Daoy (cell line): ENCODE results near the gene VAT1L. TPM values are rescaled to one million over a fixed set of nuclear protein-coding genes. Genes with fewer than 3 reads are reported as not detected.
A peak's percentile ranks its signal among the peaks of the same experiment; 100 is the strongest.

Experiments
- DNase-seq: peaks from one replicate; pipeline ENCODE4 v3.0.0-alpha.2; 2015; ENCODE audit warnings: low read depth
- total RNA-seq: library from RNA; depleted of rRNA; stranded (reverse); fragments of >200 nt; shearing (Covaris generic); gene quantifications from 2 replicates; pipeline ENCODE4 v1.2.3, GENCODE V29; 2014

Gene VAT1L
- total RNA-seq, 1 experiment from 2014 or later = 1.7 TPM

DNA sequence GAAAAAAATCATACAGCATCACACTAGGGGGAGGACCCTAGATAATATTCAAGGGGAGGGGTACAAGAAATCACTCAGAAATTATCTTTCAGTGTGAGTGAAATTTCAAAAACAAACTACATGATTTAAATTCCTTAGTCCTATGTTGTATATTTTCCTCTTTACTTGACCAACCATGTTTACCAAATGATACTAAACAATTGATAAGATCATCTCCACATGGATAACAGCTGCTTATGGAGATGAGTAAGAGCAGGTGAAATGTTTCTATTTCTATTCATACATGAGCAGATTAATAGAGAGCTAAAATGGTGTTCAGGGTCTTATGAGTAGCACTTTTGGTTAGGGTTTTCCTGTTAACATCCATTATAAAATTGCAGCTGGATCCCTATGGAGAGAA is 7.3 kb upstream of the VAT1L start:
- DNase-seq = no peak

DNA sequence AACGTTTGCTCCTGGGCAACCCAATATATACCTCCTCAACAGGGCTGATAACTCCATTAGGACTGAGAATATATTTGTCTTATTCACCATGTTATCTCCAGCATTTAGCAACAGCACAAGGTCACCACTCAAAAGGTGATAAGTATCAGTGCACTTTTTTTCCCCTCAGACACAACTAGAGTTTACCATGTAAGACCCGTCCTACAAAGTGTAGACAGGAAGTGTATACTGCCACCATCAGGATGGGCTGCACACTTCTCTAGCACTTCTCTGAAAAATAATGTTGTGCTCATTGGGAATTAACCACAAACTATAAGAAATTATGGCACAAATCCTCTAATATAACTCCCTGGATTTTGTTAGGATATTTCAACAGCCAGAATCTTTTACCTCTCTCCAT is 5.7 kb upstream of the VAT1L start:
- peak; percentile 17 for DNase-seq

DNA sequence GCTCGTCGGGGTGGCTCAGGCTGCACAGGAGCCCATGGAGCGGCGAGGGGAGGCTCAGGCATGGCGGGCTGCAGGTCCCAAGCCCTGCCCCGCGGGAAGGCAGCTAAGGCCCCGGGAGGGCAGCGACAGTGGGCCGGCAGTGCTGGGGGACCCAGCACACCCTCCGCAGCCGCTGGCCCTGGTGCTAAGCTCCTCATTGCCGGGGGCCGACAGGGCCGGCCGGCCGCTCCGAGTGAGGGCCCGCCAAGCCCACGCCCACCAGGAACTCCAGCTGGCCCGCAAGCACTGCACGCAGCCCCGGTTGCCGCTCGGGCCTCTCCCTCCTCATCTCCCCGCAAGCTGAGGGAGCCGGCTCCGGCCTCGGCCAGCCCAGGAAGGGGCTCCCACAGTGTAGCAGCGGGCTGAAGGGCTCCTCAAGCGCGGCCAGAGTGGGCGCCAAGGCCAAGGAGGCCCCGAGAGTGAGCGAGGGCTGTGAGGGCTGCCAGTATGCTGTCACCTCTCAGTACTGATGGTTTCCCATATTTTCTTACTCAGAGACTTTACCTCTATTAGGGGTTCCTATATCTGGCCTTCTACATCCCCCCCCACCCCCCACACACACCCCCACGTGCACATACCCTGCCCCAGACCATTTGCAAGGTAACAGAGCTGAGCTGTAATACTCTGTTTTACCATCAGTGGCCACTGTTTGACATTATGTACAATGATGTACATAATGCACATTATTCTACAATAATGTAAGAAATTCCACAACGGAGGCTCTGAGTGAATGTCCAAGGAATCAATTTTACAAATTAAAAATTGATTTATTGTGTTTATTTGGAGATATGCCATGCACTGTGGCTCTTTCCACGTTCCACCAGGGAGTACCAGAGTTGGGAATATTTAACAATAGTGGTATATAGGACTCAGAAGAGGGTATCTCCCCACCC is 3.7 kb upstream of the VAT1L start:
- no peak for DNase-seq

DNA sequence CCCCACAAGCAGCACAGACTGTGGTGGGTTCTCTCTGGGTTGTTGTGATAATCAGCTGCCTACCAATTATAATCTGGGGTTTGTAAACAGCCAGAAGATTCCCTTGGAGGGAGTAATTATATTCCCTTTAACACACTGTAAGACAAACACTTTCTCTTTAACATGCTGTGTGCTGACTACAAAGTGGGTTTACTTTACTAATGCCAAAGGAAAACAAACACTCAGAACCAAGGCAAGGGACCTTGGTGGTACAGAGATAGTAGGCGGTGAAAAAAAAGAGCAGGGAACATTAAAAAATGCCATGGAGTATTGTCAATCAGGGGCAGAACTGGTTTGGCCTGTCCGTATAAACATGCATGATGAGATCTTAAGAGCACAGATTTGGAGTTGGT is 3.0 kb upstream of the VAT1L start:
- no peak for DNase-seq

DNA sequence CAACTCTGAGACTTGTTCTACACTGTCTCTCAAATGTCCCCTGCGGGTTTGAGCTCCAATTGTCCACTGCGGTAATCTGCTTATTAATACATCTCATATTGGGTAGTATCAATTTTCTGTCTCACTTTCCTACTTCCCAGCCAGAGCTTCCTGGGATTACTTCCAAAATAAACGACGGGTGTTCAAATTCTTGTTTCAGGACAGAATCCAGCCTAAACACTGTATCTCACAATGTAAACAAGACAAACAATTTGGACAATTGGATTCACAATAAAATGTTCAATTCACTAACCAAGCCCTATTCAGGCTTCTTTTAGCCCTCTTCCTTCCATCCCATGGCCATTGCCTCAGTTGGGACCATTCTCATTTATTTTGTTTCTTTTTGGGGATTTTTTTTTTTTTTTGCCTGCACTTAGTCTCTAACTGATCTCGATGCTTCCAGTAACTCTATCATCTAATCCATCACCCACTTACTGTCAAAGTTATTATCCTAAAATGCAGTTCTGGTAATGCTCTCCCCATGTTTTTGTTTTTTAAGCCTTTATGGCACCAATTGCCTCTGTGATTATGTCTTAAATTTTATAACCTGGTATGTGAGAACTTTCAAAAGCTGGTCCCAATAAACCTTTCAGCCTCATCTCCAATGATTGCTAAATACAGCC is 2.0 kb upstream of the VAT1L start:
- DNase-seq = no peak

DNA sequence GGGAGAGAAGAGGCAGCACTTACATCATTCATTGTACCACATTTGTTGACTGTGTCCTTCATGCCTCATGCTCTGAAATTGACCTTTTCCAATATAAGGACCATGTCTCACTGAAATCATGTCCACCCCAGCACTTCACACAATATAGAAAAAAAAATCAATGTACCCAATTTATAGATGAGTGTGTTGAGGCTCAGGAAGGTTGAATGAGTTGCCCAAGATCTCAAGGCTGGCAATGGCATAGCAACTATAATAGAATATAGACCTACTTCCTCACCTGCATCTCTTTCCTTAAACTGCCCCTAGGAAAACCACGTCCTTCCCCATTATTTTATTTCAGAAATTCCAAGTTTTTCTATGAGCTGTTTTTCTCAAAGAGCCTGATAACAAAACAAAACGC is 912 bp upstream of the VAT1L start:
- no peak for DNase-seq

DNA sequence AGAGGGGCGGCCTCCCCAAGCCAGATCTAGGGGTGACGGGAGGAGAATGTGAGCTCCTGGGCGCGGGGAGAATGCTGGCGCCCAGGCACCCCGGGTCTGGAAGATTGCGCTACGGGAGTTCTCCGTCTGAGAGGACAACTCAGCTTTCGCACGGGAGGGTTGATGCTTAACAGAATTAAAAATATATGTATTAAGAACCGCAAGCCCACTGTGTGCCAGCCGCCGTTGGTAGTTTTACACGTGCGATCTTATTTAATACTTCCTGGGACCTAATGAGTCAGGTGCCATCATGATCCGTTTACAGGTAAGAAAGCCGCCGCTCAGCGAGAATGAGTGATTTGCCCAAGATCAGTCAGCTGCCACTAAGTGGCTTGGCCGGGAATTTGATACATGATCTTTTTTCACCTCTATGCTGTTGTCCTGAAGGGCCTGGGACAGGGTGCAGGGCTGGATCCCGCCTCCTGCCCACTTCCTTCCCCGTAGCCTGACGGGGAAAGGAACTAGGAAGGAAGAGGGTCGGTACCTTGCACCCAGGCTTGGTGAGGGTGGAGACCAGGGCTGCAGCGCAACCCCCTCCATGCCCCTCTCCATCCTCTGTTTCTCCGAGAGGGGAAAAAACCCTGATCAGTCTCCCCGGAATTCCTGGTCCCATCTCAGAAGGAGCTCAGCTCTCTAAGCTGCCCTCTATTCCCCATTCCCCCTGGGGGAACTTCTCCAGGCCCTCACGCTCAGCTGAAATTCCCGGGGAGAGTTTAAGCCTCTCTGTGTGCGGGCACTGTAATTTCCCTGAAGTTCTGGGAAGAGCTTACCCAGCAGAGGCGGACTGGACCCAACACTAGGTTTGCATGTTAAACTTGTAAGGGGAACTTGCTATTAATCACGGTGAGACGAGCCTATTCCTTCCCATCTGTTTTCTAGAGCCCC is 983 bp downstream of the VAT1L start:
- DNase-seq = peak; percentile 6

DNA sequence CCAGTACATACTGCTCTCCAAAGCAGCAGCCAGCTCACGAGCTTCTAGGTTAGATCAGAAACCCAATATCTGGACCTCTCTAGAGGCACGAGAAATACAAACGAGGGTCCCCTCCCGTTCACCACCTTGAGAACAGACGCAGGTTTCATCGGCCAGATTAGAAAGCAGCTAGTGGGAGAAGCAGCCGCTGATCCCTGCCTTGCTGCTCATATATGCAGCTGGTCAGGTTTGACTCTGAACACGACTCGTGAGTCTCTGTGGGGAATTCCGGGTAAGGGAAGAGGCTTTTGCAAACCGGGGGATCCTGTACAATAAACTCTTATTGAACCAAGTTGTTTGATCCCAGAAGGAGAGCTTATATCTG is 1.6 kb downstream of the VAT1L start:
- peak; percentile 10 for DNase-seq

DNA sequence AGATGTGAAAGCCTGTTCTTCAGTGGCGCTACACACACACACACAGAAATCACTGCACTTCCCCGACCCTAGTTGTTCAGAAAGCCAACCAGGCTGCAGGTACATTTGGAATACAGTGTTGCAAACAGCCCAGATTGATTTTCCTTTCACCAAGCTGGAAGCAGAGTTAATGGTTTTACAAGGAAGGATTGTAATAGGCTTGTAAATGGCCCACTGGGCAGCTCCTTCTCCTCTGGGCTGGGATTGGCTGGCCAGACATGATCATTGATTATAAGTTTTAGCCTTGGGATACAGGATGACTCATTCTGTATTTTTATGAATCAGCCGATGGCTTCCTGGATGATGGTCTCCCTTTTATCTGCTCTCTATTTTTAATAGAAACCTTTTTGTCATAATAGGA is 2.5 kb downstream of the VAT1L start:
- DNase-seq = no peak

DNA sequence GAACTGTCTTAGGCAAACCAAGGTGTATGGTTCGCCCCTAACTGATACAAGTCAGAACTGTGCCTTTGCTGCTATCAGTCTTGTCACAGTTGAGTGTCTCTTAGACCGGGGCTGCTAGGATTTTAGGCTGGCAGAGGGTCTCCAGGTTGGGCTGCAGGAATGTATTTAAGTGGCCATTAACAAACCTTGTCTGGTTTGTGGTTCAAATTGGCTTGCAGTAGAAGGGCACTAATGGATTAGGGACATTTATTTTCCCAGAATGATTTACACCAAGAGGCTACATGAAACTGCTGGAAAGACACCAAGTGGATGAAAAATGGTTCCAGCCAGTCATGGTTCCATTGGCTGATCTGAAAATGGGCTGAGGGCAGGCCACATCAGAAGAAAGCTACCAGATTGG is 5.1 kb downstream of the VAT1L start:
- no peak for DNase-seq

DNA sequence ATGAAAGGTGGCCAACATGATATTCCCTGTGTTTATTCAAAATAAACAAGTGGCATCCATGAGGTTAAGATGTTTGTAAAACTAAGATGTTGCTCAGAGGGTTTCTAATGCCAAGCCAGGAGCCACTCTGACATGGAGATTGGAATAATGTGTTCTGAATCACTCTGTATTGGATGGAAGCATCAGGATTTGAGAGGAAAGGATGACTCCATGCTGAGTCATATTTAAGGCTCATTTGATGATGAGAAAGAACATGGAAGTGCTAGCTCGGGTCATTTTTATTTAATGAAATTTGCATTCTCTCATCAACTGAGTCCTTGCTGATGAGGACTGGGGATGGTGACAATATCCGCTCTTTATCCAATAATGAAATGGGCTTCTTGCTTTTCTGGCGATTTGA is 6.2 kb downstream of the VAT1L start:
- DNase-seq = peak; percentile 64

DNA sequence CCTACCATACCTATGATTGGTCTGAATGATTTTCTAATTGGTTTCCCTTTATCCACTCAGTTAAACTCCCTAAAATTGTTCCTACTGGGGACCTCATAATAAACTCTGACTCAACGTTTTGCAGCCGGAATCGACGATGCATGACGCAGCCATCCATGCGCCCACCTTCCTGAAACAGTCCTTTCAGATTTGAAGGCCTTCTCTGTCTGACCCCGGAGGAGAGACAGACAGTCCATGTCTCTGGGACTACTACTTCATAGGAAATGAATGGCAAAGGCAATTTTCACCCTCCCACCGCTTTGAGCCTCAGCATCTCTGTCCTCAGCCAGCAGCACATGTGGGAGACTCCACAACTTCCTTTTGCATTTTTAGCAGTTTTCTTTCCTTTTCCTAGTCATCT is 13.5 kb downstream of the VAT1L start:
- peak; percentile 11 for DNase-seq

DNA sequence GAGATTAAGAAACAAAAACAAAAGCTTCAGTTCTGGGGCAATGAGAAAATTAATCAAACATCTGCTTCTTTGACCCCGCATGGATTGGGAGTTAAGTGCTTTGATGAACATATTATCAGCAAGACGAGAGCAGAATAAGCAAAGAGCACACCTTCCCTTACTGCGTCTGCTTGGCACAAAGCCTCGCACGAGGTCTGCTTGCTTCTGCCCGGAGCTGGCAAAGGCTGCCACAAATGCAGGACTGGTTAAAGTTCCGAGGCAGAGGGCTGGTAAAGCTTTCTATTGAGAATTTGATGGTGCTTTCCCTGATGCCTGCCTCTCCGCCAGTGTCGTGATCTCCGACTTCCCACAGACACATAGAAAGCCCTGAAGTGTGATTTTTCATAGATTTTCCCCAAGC is 17.0 kb downstream of the VAT1L start:
- DNase-seq = peak; percentile 4

DNA sequence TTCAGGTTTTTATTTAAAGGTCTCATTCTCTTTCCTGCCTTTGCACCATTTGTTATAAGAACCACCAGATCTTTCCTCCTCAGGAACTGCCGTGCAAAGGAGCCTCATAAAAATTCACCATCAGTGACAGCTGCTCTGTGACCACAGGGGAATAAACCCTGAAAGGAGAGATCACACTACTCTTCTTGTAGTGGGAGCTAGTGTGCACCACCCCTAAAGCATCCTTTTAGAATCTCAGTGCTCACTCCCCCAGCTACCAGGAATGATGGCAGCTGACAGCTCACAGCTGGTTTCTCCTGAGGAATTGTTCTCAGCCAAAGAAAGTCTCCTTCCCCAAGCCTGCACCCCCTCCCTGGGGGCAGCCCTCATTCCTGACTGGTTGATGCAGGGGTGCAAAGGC is 18.7 kb downstream of the VAT1L start:
- no peak for DNase-seq

DNA sequence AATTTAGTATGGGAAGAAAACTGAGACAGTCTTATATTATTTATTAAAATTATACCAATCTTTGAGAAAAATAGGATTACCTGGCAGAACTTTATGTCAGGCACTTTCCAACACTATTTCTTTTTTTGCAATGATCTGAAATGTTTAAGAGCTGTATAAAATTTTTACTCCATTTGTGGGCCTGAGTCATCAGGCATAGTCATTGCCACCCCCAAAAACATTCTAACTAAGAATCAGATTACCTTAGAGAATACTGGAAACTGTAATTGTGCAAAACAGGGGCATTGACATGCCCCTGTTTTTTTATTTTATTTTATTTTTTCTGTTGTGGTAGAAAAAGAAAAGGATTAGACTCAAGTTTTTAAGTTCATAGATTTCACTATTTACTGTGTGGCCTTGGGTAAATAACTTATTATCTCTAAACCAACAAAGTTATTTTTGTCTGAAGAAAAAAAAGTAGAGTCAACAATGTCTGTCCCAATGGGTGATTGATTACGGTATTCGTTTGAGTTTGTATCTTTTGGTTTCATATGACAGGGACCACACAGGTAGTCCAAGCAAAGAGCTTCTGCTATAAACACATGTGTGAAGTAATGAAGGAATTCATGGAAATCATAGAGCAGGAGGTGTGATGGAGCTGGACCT is 24.6 kb downstream of the VAT1L start:
- DNase-seq = no peak

DNA sequence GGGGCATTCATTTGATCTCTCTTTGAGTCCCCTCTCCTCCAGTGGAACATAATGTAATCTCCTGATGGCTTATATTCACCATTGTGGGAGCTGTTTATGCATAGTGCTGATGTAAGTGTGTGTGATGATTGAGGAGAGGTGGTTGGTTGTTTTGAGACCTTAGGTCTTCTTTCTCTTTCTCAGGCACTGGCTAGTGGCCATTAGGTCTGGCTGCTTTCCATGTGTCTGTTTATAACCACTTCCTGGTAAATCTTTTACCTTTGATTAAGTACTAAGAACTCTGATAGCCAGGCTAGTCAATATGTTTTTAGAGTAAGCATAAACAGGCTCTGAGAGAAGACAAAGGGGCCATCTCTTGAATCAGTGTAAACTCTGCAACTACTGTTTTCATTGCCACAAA is 27.9 kb downstream of the VAT1L start:
- DNase-seq = peak; percentile 23

DNA sequence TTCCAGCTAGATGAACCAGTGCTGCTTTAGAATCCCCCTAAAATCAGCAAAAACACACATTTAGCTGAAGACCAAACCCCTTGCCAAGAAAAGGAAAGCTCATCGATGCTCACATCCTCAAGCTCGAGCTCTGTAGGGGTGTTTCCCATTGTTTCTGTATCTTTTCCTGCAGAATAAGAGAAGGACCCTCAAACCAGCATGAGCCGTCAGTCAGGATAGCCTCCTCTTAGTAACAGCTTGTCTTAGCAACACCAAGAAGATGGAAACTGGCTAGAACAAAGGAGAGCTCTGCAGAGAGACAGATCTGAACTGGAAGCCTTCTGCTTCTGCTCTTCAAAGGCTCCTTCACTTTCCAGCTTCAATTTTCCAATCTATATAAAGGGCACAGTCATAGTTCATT is 32.0 kb downstream of the VAT1L start:
- no peak for DNase-seq

DNA sequence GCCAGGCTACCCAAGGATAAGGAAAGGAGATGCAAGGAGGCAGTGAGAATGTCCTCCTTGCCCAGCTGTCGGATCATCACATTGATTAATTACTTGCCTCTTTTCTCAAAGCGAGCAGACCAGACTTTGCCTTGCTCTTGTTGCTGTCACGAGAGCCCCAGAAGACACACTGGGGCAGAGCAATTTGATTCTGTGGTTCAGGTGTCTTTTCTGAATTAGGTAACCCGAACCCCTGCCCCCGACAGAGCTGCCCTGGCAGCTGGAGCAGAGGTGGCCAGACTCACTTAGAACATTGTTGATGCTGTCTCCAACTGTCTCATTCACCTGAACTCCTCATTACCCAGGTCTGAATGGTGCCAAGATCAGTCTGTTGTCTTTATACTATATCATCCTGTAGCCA is 34.3 kb downstream of the VAT1L start:
- DNase-seq = no peak

DNA sequence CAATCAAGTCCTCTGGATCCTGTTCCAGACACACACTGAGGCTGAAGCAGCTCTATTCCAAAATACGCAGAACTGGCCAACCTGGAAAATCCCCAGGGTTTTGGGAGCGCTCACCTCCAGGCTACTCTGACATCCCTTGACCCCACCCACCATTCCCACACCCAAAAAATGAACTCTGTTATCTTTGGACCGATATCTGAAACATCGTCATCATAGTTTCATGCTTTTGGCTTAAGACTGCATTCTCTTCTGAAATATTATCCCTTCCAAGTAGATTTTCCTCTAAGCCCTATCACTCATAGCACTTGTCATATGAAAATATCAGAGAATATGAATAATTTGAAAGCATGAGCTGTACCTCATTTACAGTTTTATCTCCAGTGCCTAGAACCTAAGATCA is 34.7 kb downstream of the VAT1L start:
- DNase-seq = no peak

DNA sequence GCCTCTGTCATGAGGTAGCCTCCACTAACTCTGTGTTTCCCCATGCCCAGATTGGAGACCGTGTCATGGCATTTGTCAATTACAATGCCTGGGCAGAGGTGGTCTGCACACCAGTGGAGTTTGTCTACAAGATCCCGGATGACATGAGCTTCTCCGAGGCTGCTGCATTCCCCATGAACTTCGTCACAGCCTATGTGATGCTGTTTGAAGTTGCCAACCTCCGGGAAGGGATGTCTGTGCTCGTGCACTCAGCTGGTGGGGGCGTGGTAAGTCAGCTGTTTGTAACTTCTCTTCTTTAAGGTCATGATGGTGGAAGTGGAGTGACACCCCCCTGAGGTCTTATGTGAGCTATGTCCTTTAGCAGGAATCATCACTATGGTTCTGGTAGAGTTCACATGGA is 36.8 kb downstream of the VAT1L start:
- DNase-seq = peak; percentile 17

DNA sequence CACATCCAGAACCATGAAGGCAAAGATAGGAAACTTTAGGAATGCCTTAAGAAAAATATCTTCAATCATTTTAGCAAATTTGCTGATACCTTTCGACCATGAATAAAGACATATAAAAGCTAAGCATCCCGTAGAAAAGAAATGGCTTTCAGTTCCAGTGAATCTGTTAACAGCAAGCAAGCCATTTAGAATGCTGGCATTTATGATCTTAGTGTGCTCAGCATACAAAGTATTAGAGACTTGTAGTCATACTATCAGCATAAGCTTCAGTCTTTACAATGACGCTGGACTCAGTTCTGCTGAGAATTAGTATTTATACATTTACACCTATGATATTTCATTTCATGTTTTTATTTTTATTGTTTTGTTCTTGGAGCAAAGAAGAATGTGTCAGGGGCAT is 38.7 kb downstream of the VAT1L start:
- no peak for DNase-seq
